ENCODE data around the gene BRICD5. TPM values are rescaled to one million over a fixed set of nuclear protein-coding genes. Genes with fewer than 3 reads are reported as not detected.
A peak's percentile ranks its signal among the peaks of the same experiment; 100 is the strongest.

The BRICD5 gene
- total and polyA plus RNA-seq, 2 experiments from 2014 or later: 0.56 to 2.9 TPM

- in situ Hi-C loops (cut with MboI): no loop called here
- Histone ChIP-seq H3K9me2 (ENCODE audit: insufficient read depth) (no peaks in the 10 kb centered on the region), H3K4me3 (peak overlapping the region; percentile 72), H3K36me3 (ENCODE audit: low read depth) (no peaks in the 10 kb centered on the region), H3K4me2 (ENCODE audit: unreplicated experiment) (peak overlapping the region; percentile 87), H3K4me1 (ENCODE audit: insufficient read depth) (peaks cover 10% of the 10 kb centered on the region; the same call in 1 of the 2 replicates), H3K9me3 (ENCODE audit: low read depth) (no peaks in the 10 kb centered on the region), H3K9ac (peak overlapping the region; percentile 87), H3K27ac (no peak overlapping the region), H3K27me3 (replicated peaks; ENCODE audit: insufficient read depth) (no peaks in the 10 kb centered on the region), H3F3A (ENCODE audit: insufficient read depth) (no peaks in the 10 kb centered on the region), H2AFZ (no peak overlapping the region), H4K20me1 (ENCODE audit: insufficient read depth) (no peaks in the 10 kb centered on the region), H3K79me2 (ENCODE audit: insufficient read depth) (peaks cover 27% of the 10 kb centered on the region)
- TF ChIP-seq EZH2 (IDR thresholded peaks at IDR 0.05; ENCODE audit: insufficient read depth, poor library complexity, severe bottlenecking): no peak
- no peak for TF ChIP-seq EZH2phosphoT487 (IDR thresholded peaks at IDR 0.05; ENCODE audit: insufficient read depth, low read depth)
- 57 to 66% methylated on average over 19 of the region's 19 CpGs for WGBS, 2 experiments (ENCODE audit: low coverage in 1 of 2, low lambda C conversion rate in 2 of 2, missing lambda C conversion rate in 2 of 2)
- DNase-seq: no peak
Measured at GRCh38 chr16:2212362-2213324, 2.0 kb upstream of the BRICD5 start.

- no peak overlapping the region for H2AFZ ChIP-seq
- 82 to 84% methylated on average over 11 of the region's 11 CpGs for WGBS, 2 experiments (ENCODE audit: low coverage in 1 of 2, low lambda C conversion rate in 2 of 2, missing lambda C conversion rate in 2 of 2)
Measured at GRCh38 chr16:2211923-2212347, 1.3 kb upstream of the BRICD5 start.

GRCh38 chr16:2210009-2210332, 692 bp downstream of the BRICD5 start:
- no peak for DNase-seq
- no peak overlapping the region for H3K9ac ChIP-seq
- in situ Hi-C loops (cut with MboI): no loop called here
- peaks cover 14% of the 10 kb centered on the region for H3K4me1 ChIP-seq (ENCODE audit: insufficient read depth)
- no peak overlapping the region for H3K4me2 ChIP-seq (ENCODE audit: unreplicated experiment)
- H3K27ac ChIP-seq: no peak overlapping the region
- H3F3A ChIP-seq (ENCODE audit: insufficient read depth): no peaks in the 10 kb centered on the region
- WGBS, 2 experiments (ENCODE audit: low coverage in 1 of 2, low lambda C conversion rate in 2 of 2, missing lambda C conversion rate in 2 of 2): 93 to 97% methylated on average over 11 to 17 of the region's 17 CpGs
- TF ChIP-seq EZH2phosphoT487 (IDR thresholded peaks at IDR 0.05; ENCODE audit: insufficient read depth, low read depth) (no peak), EZH2 (IDR thresholded peaks at IDR 0.05; ENCODE audit: insufficient read depth, poor library complexity, severe bottlenecking) (no peak)
- H4K20me1 ChIP-seq (ENCODE audit: insufficient read depth): no peaks in the 10 kb centered on the region
- no peaks in the 10 kb centered on the region for H3K27me3 ChIP-seq (replicated peaks; ENCODE audit: insufficient read depth)
- H3K36me3 ChIP-seq (ENCODE audit: low read depth): no peaks in the 10 kb centered on the region
- H2AFZ ChIP-seq: no peak overlapping the region
- no peak overlapping the region for H3K4me3 ChIP-seq
- H3K79me2 ChIP-seq (ENCODE audit: insufficient read depth): peaks cover 40% of the 10 kb centered on the region
- no peaks in the 10 kb centered on the region for H3K9me3 ChIP-seq (ENCODE audit: low read depth)
- H3K9me2 ChIP-seq (ENCODE audit: insufficient read depth): no peaks in the 10 kb centered on the region

More at GRCh38 chr16:2211923-2212347, 1.3 kb upstream of the BRICD5 start:
- no peak overlapping the region for H3K4me3 ChIP-seq
- no peaks in the 10 kb centered on the region for H3K9me3 ChIP-seq (ENCODE audit: low read depth)
- H3K4me2 ChIP-seq (ENCODE audit: unreplicated experiment): no peak overlapping the region
- H4K20me1 ChIP-seq (ENCODE audit: insufficient read depth): no peaks in the 10 kb centered on the region
- no peaks in the 10 kb centered on the region for H3K27me3 ChIP-seq (replicated peaks; ENCODE audit: insufficient read depth)
- no peak overlapping the region for H3K27ac ChIP-seq
- H3K4me1 ChIP-seq (ENCODE audit: insufficient read depth): peaks cover 10% of the 10 kb centered on the region; the same call in 1 of the 2 replicates
- H3K9me2 ChIP-seq (ENCODE audit: insufficient read depth): no peaks in the 10 kb centered on the region
- peaks cover 28% of the 10 kb centered on the region for H3K79me2 ChIP-seq (ENCODE audit: insufficient read depth)
- no peak for DNase-seq
- no peaks in the 10 kb centered on the region for H3F3A ChIP-seq (ENCODE audit: insufficient read depth)
- no peak for TF ChIP-seq EZH2 (IDR thresholded peaks at IDR 0.05; ENCODE audit: insufficient read depth, poor library complexity, severe bottlenecking)
- in situ Hi-C loops (cut with MboI): no loop called here
- H3K36me3 ChIP-seq (ENCODE audit: low read depth): no peaks in the 10 kb centered on the region
- H3K9ac ChIP-seq: no peak overlapping the region

GRCh38 chr16:2209258-2210008, 1.2 kb downstream of the BRICD5 start:
- Histone ChIP-seq H3K9ac (no peak overlapping the region), H3K4me2 (ENCODE audit: unreplicated experiment) (no peak overlapping the region), H2AFZ (no peak overlapping the region), H3F3A (ENCODE audit: insufficient read depth) (no peaks in the 10 kb centered on the region), H3K27me3 (replicated peaks; ENCODE audit: insufficient read depth) (no peaks in the 10 kb centered on the region), H3K4me3 (no peak overlapping the region), H3K27ac (no peak overlapping the region), H3K36me3 (ENCODE audit: low read depth) (no peaks in the 10 kb centered on the region), H3K9me2 (ENCODE audit: insufficient read depth) (no peaks in the 10 kb centered on the region), H3K79me2 (ENCODE audit: insufficient read depth) (peaks cover 40% of the 10 kb centered on the region), H4K20me1 (ENCODE audit: insufficient read depth) (no peaks in the 10 kb centered on the region), H3K4me1 (ENCODE audit: insufficient read depth) (peaks cover 14% of the 10 kb centered on the region), H3K9me3 (ENCODE audit: low read depth) (no peaks in the 10 kb centered on the region)
- DNase-seq: no peak
- in situ Hi-C loops (cut with MboI): no loop called here
- WGBS, 2 experiments (ENCODE audit: low coverage in 1 of 2, low lambda C conversion rate in 2 of 2, missing lambda C conversion rate in 2 of 2): 83 to 86% methylated on average over 29 of the region's 29 CpGs
- TF ChIP-seq EZH2phosphoT487 (IDR thresholded peaks at IDR 0.05; ENCODE audit: insufficient read depth, low read depth) (no peak), EZH2 (IDR thresholded peaks at IDR 0.05; ENCODE audit: insufficient read depth, poor library complexity, severe bottlenecking) (no peak)
